Nephron (organoid): ENCODE measurements around the gene CYP2A13.
"Not testable (repeated sequence)": the region's sequence is repeated elsewhere in the genome, so short reads cannot be mapped to it uniquely, and the experiment has no call there.

Experiments used
- H3K27ac Mint-ChIP-seq, 3 experiments: 2 replicates each; pipeline ENCODE4 v1.8.0; 2020; ENCODE audit warnings: mixed read lengths in 3 of 3, mild to moderate bottlenecking in 2 of 3, moderate library complexity in 1 of 3
- H3K27me3 Mint-ChIP-seq: 2 replicates; pipeline ENCODE4 v1.8.0; 2021; ENCODE audit warnings: low read depth, mild to moderate bottlenecking, moderate library complexity, mixed read lengths
- H3K36me3 Mint-ChIP-seq: 2 replicates; pipeline ENCODE4 v1.8.0; 2020; ENCODE audit warnings: low read depth, mixed read lengths
- H3K4me1 Mint-ChIP-seq: 2 replicates; pipeline ENCODE4 v1.8.0; 2020; ENCODE audit warnings: mixed read lengths
- H3K4me3 Mint-ChIP-seq, 3 experiments: 2 replicates each; pipeline ENCODE4 v1.8.0; 2020; ENCODE audit warnings: mild to moderate bottlenecking in 3 of 3, mixed read lengths in 3 of 3, moderate library complexity in 2 of 3
- H3K9me3 Mint-ChIP-seq: 2 replicates; pipeline ENCODE4 v1.8.0; 2020; ENCODE audit warnings: mixed read lengths
- TF ChIP-seq, protein P1 (sequence below), 3 experiments: fragments of 200-600 bp; sonication (generic); IDR thresholded peaks; one replicate each; pipeline ENCODE4 v1.5.0; 2021; ENCODE audit warnings: antibody characterized with exemption in 3 of 3; ENCODE audit not compliant: unreplicated experiment in 3 of 3

The CYP2A13 gene

DNA sequence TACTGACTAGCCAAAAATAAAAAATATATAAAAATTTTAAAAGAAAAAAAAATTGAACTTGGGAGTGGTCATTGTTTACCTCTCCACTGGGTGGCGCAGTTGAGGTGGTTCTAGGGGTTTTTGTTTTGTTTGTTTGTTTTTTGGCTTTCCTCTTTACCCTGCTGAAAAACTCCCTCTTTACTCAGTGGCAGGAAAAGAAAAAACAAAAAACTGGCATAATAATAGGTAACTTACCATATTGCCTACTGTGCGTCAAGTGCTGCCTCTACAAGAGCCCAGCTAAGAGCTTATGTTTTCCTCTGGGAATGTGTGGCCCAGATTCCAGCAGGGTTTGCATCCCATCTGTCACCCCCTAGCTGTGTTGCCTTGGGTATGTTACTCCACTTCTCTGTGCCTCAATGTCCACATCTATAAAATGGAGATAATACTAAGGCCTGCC is 38.5 kb downstream of the CYP2A13 start:
- not testable (repeated sequence) for H3K36me3 Mint-ChIP-seq, H3K27ac Mint-ChIP-seq, H3K9me3 Mint-ChIP-seq, H3K4me1 Mint-ChIP-seq, H3K4me3 Mint-ChIP-seq
- TF ChIP-seq, protein P1, sequence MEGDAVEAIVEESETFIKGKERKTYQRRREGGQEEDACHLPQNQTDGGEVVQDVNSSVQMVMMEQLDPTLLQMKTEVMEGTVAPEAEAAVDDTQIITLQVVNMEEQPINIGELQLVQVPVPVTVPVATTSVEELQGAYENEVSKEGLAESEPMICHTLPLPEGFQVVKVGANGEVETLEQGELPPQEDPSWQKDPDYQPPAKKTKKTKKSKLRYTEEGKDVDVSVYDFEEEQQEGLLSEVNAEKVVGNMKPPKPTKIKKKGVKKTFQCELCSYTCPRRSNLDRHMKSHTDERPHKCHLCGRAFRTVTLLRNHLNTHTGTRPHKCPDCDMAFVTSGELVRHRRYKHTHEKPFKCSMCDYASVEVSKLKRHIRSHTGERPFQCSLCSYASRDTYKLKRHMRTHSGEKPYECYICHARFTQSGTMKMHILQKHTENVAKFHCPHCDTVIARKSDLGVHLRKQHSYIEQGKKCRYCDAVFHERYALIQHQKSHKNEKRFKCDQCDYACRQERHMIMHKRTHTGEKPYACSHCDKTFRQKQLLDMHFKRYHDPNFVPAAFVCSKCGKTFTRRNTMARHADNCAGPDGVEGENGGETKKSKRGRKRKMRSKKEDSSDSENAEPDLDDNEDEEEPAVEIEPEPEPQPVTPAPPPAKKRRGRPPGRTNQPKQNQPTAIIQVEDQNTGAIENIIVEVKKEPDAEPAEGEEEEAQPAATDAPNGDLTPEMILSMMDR (IDR thresholded peaks at IDR 0.05; ENCODE audit: unreplicated experiment in 3 of 3): peak; percentile 52 to 70 (median 60)
- peaks cover 25% of the 10 kb centered on the region for H3K27me3 Mint-ChIP-seq

DNA sequence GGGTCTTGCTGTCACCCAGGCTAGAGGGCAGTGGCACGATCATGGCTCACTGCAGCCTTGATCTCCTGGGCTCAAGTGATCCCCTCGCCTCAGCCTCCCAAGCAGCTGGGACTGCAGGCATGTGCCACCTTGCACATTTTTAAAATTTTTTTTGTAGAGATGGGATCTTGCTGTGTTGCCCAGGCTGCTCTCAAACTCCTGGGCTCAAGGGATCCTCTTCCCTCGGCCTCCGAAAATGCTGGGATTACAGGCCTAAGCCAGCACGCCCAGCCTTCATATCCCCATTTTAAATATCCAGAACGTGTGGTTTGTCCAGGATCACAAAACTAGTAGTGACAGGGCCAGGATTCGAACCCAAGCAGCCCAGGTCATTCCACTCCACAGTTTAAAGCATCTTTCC is 39.1 kb downstream of the CYP2A13 start:
- not testable (repeated sequence) for H3K4me3 Mint-ChIP-seq, H3K4me1 Mint-ChIP-seq, H3K36me3 Mint-ChIP-seq, H3K9me3 Mint-ChIP-seq
- Mint-ChIP-seq H3K27me3 (peaks cover 31% of the 10 kb centered on the region), H3K27ac (peak overlapping the region in 1 of 3 experiments; percentile 17)

DNA sequence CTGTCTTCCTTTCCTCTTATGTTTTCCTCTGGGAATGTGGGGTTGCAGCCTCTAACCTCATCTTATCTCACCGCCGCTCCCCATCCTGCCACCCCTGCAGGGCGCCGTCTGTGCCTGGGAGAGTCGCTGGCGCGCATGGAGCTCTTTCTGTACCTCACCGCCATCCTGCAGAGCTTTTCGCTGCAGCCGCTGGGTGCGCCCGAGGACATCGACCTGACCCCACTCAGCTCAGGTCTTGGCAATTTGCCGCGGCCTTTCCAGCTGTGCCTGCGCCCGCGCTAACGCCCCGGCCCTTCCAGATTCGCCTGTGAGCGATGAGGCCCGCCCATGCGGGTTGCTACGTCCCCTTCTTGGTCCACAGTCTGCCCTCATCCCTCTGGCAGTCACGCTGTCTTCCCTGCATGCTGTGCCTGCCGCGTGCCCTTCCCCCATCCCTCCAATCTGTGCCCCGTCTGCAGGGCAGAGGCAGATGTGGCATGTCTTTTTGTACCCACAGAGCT is 39.6 kb downstream of the CYP2A13 start:
- not testable (repeated sequence) for H3K36me3 Mint-ChIP-seq, H3K4me1 Mint-ChIP-seq, H3K9me3 Mint-ChIP-seq
- H3K27me3 Mint-ChIP-seq: peaks cover 35% of the 10 kb centered on the region
- peak overlapping the region in 1 of 3 experiments; percentile 17 for H3K27ac Mint-ChIP-seq
- peak overlapping the region; percentile 44 to 57 (median 52) for H3K4me3 Mint-ChIP-seq
- TF ChIP-seq, protein P1 (IDR thresholded peaks at IDR 0.05; ENCODE audit: unreplicated experiment in 3 of 3): peak; percentile 33 to 47 (median 42)

DNA sequence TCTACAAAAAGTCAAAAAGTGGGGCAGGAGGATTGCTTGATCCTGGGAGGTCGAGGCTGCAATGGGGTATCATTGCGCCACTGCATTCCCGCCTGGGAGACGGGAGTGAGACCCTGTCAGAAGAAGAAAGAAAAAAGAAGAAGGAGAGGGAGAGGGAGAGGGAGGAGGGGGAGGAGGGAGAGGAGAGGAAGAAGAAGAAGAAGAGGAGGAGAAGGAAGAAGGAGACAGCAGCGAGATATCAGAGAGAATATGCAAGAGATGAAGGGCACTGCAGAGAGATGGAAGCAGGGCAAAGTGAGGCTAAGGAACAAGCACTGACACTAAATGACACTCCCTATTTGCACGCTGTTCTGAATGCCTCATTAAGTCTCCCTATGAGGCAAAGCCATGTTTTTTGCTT is 40.4 kb downstream of the CYP2A13 start:
- TF ChIP-seq, protein P1 (IDR thresholded peaks at IDR 0.05; ENCODE audit: unreplicated experiment in 3 of 3): no peak
- Mint-ChIP-seq H3K4me1 (peaks cover 7% of the 10 kb centered on the region), H3K27ac (no peak overlapping the region), H3K36me3 (no peaks in the 10 kb centered on the region), H3K9me3 (peaks cover 3% of the 10 kb centered on the region), H3K4me3 (no peak overlapping the region), H3K27me3 (peaks cover 40% of the 10 kb centered on the region)

DNA sequence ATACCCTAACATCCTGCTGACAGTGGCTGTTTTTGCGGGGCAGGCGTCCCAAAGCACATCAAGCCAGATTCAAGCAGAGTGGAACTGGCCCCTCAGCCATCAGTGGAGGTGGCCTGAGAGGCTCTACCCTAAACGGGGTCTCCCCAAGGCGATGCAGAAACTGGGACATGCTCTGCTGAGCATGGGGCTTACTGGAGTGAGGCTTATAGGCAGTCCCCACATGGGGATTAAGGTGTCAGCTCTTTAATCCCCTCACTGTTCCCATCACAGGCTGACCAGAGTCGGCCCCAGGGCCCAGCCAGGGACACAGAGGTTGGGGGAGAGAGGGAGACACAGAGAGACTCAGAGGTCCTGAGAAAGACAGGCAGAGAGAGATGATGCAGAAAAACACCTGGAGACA is 42.9 kb downstream of the CYP2A13 start:
- TF ChIP-seq, protein P1 (IDR thresholded peaks at IDR 0.05; ENCODE audit: unreplicated experiment in 3 of 3): no peak
- Mint-ChIP-seq H3K4me1 (peaks cover 7% of the 10 kb centered on the region), H3K27ac (no peak overlapping the region), H3K9me3 (peaks cover 3% of the 10 kb centered on the region), H3K4me3 (no peak overlapping the region), H3K36me3 (no peaks in the 10 kb centered on the region), H3K27me3 (peaks cover 52% of the 10 kb centered on the region)

DNA sequence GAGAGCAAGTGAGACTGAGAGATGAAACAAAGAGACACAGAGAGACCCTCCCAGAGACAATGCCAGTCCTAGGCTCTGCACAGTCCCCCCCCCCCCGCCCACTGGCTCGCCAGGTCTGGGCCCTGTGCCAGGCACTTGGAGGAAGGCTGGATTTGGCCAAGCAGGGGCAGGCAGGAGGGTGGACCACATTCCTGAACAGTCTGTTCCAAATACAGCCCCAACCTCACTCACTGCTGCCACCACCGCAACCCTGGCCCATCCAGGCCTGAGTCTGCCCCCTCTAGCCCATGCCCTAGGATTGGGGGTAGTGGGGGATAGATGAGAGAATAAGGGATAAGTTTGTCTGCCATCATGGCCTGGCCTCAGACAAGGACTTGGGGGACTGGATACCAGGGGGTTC is 45.0 kb downstream of the CYP2A13 start:
- Mint-ChIP-seq H3K27ac (peak overlapping the region in 1 of 3 experiments; percentile 58), H3K27me3 (peaks cover 52% of the 10 kb centered on the region), H3K4me3 (peak overlapping the region; percentile 61 to 72 (median 62)), H3K36me3 (no peaks in the 10 kb centered on the region), H3K4me1 (peaks cover under 1% of the 10 kb centered on the region), H3K9me3 (peaks cover 3% of the 10 kb centered on the region)
- TF ChIP-seq, protein P1 (IDR thresholded peaks at IDR 0.05; ENCODE audit: unreplicated experiment in 3 of 3): no peak
